HEK293T (cell line): ENCODE data around the gene CIDEA.

ENCODE experiments used
- CTCF ChIA-PET: fragments of 350-600 bp; formaldehyde crosslinking; extraction: SDS; loops from one replicate; lab custom pipeline; 2021; ENCODE audit warnings: antibody characterized with exemption, inconsistent platforms; lab: Yijun Ruan, JAX
- POLR2A ChIA-PET: fragments of 350-600 bp; formaldehyde crosslinking; extraction: SDS; loops from one replicate; lab custom pipeline; 2020; ENCODE audit warnings: antibody characterized with exemption, inconsistent platforms; lab: Yijun Ruan, JAX
- DNase-seq: peaks from one replicate; pipeline ENCODE4 v3.0.0; 2012; ENCODE audit warnings: mixed read lengths; ENCODE audit errors: extremely low spot score
- ARNT ChIP-seq: fragments of 450-650 bp; IDR thresholded peaks from 2 replicates; pipeline ENCODE4 v1.6.1; 2017; ENCODE audit warnings: mild to moderate bottlenecking
- BHLHE40 ChIP-seq: fragments of 450-650 bp; IDR thresholded peaks from 2 replicates; pipeline ENCODE4 v1.6.1; 2016; ENCODE audit warnings: mild to moderate bottlenecking, moderate library complexity, borderline replicate concordance
- CTBP1 ChIP-seq: fragments of 450-650 bp; IDR thresholded peaks from 2 replicates; pipeline ENCODE4 v1.6.1; 2016; ENCODE audit warnings: borderline replicate concordance
- ELF4 ChIP-seq: fragments of 450-650 bp; IDR thresholded peaks from 2 replicates; pipeline ENCODE4 v1.6.1; 2017; ENCODE audit warnings: antibody characterized with exemption
- FOXA1 ChIP-seq: fragments of 450-650 bp; IDR thresholded peaks from 2 replicates; pipeline ENCODE4 v1.6.1; 2016; ENCODE audit warnings: mild to moderate bottlenecking
- FOXK2 ChIP-seq: fragments of 450-650 bp; IDR thresholded peaks from 2 replicates; pipeline ENCODE4 v1.6.1; 2016; ENCODE audit warnings: mild to moderate bottlenecking
- FOXM1 ChIP-seq: fragments of 450-650 bp; IDR thresholded peaks from 2 replicates; pipeline ENCODE4 v1.6.1; 2017; ENCODE audit warnings: mild to moderate bottlenecking, borderline replicate concordance
- HDGF ChIP-seq: fragments of 450-650 bp; IDR thresholded peaks from 2 replicates; pipeline ENCODE4 v1.6.1; 2017; ENCODE audit warnings: antibody characterized with exemption, borderline replicate concordance
- L3MBTL2 ChIP-seq: fragments of 450-650 bp; conservative IDR thresholded peaks from 2 replicates; pipeline ENCODE4 v1.6.1; 2016; ENCODE audit warnings: mild to moderate bottlenecking
- LEF1 ChIP-seq: fragments of 450-650 bp; IDR thresholded peaks from 2 replicates; pipeline ENCODE4 v1.6.1; 2017; ENCODE audit warnings: mild to moderate bottlenecking, borderline replicate concordance
- NFRKB ChIP-seq: fragments of 450-650 bp; IDR thresholded peaks from 2 replicates; pipeline ENCODE4 v1.6.1; 2016; ENCODE audit warnings: mild to moderate bottlenecking, moderate library complexity
- SP1 ChIP-seq: fragments of 450-650 bp; IDR thresholded peaks from 2 replicates; pipeline ENCODE4 v1.6.1; 2017
- SUZ12 ChIP-seq: fragments of 450-650 bp; IDR thresholded peaks from 2 replicates; pipeline ENCODE4 v1.6.1; 2016; ENCODE audit warnings: mild to moderate bottlenecking
- TARDBP ChIP-seq: fragments of 450-650 bp; IDR thresholded peaks from 2 replicates; pipeline ENCODE4 v1.6.1; 2016
- ZNF384 ChIP-seq: fragments of 450-650 bp; IDR thresholded peaks from 2 replicates; pipeline ENCODE4 v1.6.1; 2016
- TF ChIP-seq, protein P1 (sequence below): fragments of 450-650 bp; IDR thresholded peaks from 2 replicates; pipeline ENCODE4 v1.6.1; 2016

CIDEA gene

GRCh38 chr18:12281861-12282260 lies 27.7 kb downstream of the CIDEA start:
- ChIA-PET POLR2A (no interaction called here), CTCF (no interaction called here)
- TF ChIP-seq ARNT (no peak), TARDBP (no peak), HDGF (no peak), FOXM1 (no peak), CTBP1 (no peak), FOXA1 (no peak), SUZ12 (no peak), NFRKB (no peak), L3MBTL2 (no peak), FOXK2 (no peak), ZNF384 (no peak), BHLHE40 (no peak), SP1 (no peak), ELF4 (no peak), LEF1 (no peak)
- TF ChIP-seq, protein P1, sequence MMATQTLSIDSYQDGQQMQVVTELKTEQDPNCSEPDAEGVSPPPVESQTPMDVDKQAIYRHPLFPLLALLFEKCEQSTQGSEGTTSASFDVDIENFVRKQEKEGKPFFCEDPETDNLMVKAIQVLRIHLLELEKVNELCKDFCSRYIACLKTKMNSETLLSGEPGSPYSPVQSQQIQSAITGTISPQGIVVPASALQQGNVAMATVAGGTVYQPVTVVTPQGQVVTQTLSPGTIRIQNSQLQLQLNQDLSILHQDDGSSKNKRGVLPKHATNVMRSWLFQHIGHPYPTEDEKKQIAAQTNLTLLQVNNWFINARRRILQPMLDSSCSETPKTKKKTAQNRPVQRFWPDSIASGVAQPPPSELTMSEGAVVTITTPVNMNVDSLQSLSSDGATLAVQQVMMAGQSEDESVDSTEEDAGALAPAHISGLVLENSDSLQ, result no peak
- DNase-seq, result no peak

DNA sequence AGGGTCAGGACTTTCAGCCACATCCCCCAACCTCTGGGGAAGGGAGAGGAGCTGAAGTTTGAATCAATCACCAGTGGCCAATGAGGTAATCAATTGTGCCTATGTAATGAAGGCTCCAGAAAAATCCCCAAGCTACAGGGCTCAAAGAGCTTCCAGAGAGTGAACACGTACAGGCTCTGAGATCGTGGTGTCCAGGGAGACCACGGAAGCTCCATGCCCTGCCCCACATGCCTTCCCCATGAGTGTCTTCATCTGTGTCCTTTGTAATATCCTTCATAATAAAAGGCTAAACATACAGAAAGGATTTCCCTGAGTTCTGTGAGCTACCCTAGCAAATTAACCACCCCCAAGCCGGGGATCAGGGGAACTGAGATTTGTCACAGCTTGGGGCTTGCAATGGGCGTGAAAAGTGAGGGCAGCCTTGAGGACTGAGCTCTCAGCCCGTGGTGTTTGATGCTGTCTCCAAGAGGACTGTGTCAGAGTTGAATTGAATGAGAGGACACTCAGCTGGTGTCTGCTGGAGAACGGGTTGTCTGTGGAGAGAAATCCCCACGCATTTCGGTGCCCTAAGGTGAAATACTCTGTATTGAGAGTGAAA lies 28.4 kb downstream of the CIDEA start:
- ChIA-PET POLR2A (interaction anchor here (1.5 kb wide), 1 partner anchor 11 kb away, joined by 6 read pairs; no protein-coding TSS in a partner anchor), CTCF (no interaction called here)
- TF ChIP-seq BHLHE40 (no peak), FOXM1 (no peak), SUZ12 (no peak), LEF1 (no peak), CTBP1 (no peak), FOXA1 (no peak), FOXK2 (no peak), ELF4 (no peak), ARNT (no peak), HDGF (no peak), NFRKB (no peak), ZNF384 (no peak), TARDBP (no peak), L3MBTL2 (no peak), SP1 (no peak)
- TF ChIP-seq, protein P1, result no peak
- DNase-seq, result no peak

GRCh38 chr18:12283256-12283655 lies 29.1 kb downstream of the CIDEA start:
- ChIA-PET POLR2A (interaction anchor here (0.6 to 1.5 kb wide), 2 partner anchors 8 to 11 kb away, joined by 3 to 6 read pairs; no protein-coding TSS in a partner anchor), CTCF (no interaction called here)
- TF ChIP-seq BHLHE40 (no peak), SUZ12 (no peak), L3MBTL2 (no peak), FOXM1 (no peak), TARDBP (no peak), SP1 (no peak), ELF4 (no peak), LEF1 (no peak), HDGF (no peak), NFRKB (no peak), CTBP1 (no peak), FOXA1 (no peak), ZNF384 (no peak), ARNT (no peak), FOXK2 (no peak)
- TF ChIP-seq, protein P1, result no peak
- peak; percentile 22 for DNase-seq

DNA sequence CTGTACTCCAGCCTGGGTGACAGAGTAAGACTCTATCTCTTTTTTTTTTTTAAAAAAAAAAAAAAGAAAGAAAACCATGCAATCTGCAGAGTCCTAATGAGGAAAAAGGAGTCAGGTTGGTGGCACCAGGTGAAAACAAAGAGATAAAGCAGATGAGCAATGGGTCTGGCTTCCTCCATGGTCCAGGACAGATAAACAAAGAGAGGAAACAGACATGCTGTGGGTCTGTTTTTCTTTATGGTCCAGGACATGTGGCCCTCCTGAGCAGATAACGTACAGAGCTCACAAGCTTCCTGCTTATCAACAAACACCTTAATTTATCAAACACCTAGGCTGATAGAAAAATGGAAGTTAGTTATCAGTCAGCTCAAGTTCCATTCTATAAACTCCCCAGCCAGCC lies 29.5 kb downstream of the CIDEA start:
- no peak for DNase-seq
- TF ChIP-seq CTBP1, result no peak
- no peak for TF ChIP-seq ELF4
- TF ChIP-seq L3MBTL2, result no peak
- TF ChIP-seq ZNF384, result no peak
- TF ChIP-seq ARNT, result no peak
- no peak for TF ChIP-seq SUZ12
- no peak for TF ChIP-seq NFRKB
- no peak for TF ChIP-seq FOXM1
- TF ChIP-seq BHLHE40, result no peak
- TF ChIP-seq, protein P1, result no peak
- TF ChIP-seq FOXK2, result no peak
- TF ChIP-seq TARDBP, result no peak
- no peak for TF ChIP-seq SP1
- TF ChIP-seq LEF1, result no peak
- TF ChIP-seq FOXA1, result no peak
- no peak for TF ChIP-seq HDGF
- ChIA-PET CTCF (no interaction called here), POLR2A (interaction anchor here (0.6 to 1.5 kb wide), 2 partner anchors 8 to 12 kb away, joined by 3 to 6 read pairs; no protein-coding TSS in a partner anchor)

DNA sequence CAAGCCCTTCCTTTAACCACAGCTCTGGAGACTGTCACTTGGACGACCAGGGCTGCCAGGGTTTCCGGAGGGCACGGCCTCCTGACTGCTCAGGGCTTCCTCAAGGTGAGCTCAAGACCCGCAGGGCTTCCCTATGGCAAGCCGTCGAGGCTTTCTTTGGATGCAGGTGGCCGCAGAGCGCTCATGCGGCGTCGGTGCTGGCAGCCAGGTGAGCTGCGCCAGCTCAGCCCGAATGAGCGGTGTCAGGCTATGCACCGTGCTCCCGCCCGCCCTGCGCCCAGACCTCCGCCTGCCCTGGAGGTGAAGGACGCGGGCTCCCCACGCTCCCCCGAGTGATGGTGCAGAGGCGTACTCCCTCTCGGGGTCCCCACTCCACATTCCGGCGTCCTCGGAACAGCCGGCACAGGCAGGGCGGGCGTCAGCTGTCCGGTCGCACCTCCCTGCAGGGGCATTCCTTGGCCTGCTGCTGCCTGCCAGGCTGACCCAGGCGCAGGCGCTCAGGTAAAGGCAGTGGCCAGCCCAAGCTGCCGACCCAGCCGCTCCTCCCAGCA lies 33.0 kb downstream of the CIDEA start:
- TF ChIP-seq NFRKB (no peak), BHLHE40 (no peak), FOXA1 (no peak), ZNF384 (no peak), TARDBP (no peak), L3MBTL2 (no peak), HDGF (no peak), ELF4 (no peak), SP1 (no peak), SUZ12 (no peak), LEF1 (no peak), CTBP1 (no peak), FOXM1 (no peak), FOXK2 (no peak), ARNT (no peak)
- TF ChIP-seq, protein P1, result no peak
- CTCF ChIA-PET, result interaction anchor here (0.7 kb wide), 1 partner anchor 25 kb away, joined by 3 read pairs; no protein-coding TSS in a partner anchor
- POLR2A ChIA-PET, result interaction anchor here (0.8 kb wide), 1 partner anchor 15 kb away, joined by 3 read pairs; no protein-coding TSS in a partner anchor
- DNase-seq, result no peak
